Measurements from ENCODE around the gene GOLGA3.

GRCh38 chr12:132766380-132767085, 62.1 kb downstream of the GOLGA3 start:
- no peak for TF ChIP-seq CTCF (conservative IDR thresholded peaks at IDR 0.05)
- TF ChIP-seq ZFX (IDR thresholded peaks at IDR 0.05): no peak

Data from C4-2B (cell line).